HG03159 (cell line): ENCODE measurements around the gene PALLD.
"Not testable (repeated sequence)": the region's sequence is repeated elsewhere in the genome, so short reads cannot be mapped to it uniquely, and the experiment has no call there.

Experiments used
- ATAC-seq: cut with Tn5 transposase; IDR thresholded peaks from one replicate; pipeline ENCODE4 v1.9.1; 2021; ENCODE audit warnings: mild to moderate bottlenecking, moderate library complexity; ENCODE audit not compliant: unreplicated experiment

The PALLD gene

DNA sequence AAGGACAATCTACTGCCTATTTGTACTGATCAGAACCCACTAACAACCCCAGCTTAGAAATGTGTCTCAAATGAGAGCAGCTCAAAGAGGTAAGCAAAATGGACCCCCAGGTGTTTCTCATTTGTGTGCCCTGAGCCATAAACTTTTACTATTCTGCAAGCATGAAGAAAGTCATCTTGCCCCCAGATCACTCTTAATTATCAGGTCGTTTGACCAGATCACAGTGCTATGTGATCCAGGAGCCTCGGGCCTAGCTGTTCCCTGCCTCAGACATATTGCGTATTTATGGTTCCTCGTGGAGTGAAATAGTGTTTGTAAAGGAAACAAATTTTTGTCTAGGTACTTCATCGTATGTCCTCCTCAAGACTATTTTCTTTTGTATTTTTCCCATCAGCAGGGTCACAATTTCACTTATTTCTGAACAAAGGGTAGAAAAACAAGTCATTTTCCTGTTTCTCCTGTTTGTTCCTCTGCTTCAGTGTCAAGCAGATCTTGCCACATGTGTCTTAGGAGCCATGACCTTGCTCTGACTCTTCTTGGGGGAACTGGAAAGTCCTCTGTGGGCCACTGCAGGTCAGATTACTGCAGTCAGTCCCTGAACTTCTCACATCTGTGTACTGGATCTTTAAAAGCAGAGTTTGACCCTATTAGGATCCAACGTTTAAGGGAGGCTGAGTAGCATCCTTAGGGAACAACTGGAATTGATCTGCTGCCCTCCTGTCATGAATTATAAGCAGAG, 194.9 kb downstream of the PALLD start:
- ATAC-seq = no peak

DNA sequence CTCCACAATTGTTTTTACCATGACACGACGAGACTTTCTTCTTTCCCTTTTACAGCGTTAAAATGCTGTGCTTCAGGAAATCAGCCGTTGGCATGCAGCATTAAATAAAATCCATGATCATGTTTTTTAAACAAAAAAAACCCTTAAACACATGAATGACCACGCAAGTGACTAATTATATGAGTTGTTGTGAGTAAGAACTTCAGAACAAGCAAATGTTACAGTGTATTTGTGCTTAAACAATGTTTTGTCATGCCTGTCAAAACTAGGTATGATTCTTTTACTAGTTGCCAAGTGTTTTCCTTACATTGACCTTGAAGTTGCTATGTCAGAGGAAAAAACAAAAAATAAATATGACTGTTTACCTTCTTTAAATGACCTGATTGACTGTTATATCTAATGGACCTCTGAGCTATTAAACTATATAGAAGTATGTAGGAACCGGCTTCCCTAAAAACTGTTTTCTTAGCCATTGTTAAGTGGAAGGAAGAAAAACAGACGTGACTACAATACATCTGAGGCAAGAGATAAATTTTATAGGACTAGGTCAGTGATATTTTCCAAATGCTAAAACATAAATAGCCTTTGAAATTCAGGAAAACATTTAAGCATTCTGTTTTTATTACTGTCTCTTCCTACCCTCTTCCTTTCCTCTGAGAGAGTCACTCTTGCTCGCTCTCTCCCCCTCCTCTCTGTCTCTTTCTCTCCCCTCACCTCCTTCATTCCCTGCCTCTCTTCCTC, 197.1 kb downstream of the PALLD start:
- ATAC-seq = no peak

DNA sequence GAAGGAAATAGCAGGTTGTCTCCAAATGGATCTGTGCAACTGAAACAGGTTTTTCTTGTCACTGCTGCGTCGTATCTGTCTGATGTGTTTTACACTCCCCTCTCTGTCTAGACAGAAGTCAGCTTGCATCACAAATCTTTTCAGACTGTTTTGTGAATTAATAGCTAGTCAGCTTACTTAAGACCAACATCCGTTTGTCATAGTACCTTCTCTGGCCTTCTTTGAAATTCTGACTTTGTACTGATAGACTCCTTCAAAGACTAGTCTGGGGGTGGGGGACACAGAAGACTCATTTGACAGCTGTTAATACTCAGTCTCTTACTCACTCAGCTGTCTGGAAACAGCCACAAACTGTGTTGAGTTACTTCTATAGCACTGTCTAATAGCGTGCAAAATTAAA, 197.8 kb downstream of the PALLD start:
- ATAC-seq = no peak

DNA sequence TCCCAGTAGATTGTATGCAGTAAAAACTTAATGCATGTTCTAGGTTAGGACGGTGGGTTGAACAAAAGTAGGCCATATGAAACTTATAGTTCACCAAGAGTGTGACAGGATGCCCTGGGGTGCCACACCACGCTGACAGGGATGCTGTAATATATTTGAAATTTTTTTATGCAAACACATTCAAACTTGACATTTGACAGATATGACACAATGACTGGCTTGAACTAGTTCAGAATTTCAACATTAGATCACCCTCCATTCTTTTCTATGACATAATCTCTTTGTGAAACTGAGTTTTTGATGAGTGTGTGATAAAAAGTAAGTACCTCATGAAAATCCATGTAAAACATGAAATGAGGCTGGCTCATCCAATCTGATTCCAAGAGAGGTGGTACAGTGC, 198.4 kb downstream of the PALLD start:
- ATAC-seq = no peak

DNA sequence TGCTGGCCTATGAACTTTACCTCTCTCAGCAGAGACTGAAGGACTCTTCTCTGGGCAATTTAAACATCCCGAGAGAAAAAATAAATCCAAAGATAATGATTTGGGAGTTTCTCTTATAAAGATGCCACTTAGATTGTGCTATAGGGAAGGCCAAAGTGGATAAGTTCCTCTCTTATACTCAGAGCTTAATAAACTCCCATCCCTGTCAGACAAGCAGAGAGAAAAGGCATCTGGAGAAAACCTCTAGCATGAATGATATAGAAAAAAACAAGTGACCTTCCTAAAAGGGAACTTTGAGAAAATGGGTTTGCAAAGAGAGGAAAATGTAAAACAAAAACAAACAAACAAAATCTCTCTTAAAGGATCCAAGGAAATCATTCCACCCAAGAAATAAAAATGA, 199.4 kb downstream of the PALLD start:
- ATAC-seq = no peak

DNA sequence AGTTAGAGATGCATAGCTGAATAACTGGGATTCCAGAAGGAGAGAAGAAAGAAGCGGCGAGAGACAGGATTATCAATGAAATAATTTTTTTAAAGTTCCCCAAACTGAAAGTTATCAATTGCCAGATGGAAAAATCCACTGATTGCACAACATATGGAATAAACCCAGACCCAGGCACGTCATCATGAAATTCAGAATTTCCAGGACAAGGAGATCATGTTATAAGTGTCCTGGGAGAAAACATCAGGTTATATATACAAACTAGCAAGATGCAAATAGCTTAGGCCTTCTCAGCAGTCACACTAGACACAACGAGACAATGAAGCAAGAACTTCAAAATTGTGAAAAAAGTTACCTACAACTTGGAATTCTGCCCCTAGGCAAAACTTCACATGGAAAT, 200.0 kb downstream of the PALLD start:
- no peak for ATAC-seq

DNA sequence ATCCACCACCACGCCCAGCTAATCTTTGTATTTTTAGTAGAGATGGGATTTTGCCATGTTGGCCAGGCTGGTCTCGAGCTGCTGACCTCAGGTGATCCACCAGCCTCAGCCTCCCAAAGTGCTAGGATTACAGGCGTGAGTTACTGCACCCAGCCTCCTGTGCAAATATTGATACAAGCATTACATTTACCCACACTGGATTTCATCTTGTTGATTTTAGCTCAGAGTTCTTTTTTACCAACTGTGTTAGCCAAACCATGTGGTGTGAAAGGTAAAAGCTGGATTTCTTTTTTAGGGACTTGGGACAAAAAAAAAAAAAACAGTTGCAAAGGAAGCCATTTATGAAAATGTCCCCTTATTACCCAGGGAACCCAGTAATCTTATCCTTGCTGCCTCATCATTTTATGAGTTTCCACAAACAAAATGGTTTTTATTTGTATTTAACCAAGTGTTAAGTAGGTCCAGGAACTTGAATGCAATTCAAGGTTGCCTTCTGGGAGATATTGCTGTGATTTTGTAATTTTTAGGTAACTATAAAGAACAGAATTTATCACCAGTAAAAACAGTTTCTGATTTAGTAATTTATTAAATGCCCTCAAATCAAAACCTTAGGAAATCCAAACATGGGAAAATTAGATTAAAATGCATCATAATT, 202.5 kb downstream of the PALLD start:
- ATAC-seq = no peak

DNA sequence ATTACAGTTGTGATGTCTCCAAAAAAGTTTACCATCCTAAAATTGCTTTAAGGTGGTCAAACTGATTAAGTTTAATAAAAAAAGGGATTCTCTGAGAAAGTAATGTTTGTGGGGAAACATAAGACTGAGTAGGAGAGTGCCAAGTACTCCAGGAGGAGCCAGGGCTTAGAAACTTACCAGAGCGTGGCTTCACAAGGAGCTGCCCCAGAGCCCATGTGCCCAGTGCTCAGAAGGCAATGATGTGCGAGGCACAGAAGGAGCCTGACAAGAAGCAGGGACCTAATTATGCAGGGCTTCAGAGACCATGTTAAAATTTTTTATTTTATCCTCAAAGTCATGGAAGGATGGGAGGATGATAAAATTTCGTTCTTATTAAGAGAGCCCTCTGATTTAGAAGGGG, 204.2 kb downstream of the PALLD start:
- ATAC-seq = no peak

DNA sequence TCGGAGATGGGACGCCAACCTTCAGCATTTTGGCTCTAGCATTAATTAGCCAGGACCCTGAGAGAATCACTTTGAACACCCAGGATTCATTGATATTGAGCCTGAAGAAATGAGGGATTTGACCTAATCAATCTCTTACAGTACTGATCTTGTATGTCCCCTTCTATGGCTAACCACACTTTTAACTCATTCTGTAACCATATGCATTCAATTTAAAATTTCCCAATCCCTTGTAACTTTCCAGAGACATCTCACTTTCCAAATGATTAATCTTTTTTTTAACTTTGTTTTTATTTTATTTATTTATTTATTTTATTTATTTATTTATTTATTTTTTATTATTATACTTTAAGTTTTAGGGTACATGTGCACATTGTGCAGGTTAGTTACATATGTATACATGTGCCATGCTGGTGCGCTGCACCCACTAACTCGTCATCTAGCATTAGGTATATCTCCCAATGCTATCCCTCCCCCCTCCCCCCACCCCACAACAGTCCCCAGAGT, 205.8 kb downstream of the PALLD start:
- ATAC-seq = not testable (repeated sequence)

DNA sequence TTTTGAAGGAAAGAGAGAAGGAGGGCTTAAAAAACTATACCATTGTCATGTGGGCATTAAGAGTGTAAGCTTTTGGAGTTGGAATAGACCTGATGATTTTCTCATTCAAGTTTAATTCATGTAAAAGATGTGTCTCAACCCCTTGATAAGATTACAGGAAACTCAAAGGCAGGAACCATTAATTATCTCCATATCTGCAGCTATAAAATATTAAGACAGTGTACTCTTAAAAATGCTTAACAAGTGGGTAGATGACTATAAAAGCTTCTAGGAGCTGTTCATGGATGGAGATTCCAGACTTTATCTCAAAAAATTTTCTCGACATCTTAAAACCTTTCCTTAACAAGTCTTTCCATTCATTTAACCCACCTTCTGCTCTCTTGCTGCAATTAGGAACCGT, 208.3 kb downstream of the PALLD start:
- ATAC-seq = no peak

DNA sequence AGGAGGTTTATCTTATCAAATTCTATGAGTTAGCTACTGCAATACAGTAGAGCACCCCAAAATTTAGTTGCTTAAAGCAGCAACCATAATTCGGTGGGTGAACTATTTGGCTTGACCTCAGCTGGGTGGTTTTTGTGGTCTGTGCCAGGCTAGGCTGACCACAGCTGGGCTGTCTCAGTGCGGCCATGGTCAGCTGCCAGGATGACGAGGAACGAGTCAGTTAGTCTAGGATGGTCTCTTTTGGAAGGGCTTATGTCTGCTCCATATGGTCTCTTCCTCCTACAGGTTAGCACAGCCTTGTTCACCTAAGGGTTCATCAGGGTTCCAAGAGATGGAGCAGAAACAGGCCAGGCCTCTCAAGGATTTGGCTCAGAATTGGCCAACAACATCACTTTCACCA, 210.4 kb downstream of the PALLD start:
- no peak for ATAC-seq

DNA sequence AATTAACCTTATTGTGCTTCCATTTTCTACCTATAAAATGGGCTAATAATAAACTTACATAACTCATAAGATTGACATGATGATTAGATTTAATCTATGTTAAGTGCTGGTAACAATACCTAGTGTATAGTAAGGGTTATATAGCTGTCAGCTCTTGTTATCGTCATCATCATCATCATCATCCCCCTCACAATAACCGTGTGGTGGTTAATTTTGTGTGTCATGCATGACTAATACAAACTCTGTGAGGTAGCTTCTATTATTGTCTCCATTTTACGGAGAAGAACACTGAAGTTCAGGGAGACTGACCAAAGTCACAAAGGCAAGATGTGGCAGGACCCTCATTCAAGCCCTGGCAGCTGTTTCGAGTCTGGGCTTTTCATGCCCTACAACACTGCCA, 211.3 kb downstream of the PALLD start:
- no peak for ATAC-seq

DNA sequence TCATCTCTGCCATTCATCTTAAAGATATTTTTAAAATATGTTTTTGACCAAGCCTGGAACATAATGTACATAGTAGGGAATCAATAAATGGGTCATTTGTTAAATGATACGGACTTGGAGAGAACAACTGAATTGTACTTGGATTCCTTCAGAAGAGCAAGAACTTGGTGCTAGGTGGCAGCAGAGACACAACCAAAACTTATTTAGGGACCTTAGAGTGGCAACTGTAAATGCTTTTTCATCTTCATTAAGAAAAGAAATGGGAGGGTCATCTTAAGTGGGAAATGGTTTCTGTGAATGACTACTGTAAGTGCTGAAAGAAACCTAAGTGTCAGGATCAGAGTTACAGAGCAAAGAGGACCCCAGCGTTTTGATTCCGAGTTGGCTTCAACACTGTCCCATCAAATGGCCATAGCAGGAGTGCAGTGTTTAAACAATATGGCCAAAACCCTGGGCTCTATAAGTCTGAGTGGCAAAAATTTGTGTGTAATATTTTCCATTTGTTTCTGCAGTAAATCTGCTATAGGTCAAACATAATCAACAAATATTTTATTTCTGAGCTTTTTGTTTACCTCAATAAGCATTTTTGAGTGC, 213.6 kb downstream of the PALLD start:
- ATAC-seq = no peak

DNA sequence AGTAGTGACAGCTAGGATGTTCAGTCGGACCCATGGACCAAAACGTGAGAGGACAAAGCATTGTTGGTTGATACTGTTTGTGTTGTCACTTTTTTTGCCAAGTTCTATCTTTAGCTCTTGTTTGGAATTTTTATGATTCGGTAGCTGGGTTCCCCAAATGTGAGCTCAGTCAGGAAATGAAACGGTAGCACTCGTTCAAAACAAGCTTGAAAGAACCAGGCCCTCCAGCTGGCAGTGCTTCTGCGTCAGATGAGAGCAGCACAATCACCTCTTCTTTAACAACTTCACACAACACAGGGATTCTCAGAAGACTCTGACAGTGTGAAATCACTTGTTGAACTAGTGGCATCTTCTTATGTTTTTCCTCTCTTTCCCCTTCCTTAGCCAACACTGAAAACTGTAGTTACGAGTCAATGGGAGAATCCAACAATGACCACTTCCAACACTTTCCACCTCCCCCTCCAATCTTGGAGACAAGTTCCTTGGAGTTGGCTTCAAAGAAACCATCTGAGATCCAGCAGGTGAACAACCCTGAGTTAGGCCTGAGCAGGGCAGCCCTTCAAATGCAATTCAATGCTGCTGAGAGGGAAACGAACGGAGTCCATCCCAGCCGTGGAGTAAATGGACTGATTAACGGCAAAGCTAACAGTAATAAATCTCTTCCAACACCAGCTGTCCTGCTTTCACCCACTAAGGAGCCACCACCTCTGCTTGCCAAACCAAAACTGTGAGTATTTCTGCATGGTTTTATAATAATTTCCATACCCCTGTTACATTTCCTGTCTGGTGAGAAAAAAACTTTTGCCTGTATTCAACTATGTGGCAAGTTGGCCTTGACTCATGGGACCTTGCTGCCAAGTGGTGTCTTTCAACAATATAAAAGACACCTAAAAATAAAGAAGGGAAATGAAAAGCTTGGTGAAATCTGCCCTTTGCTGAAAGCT, 214.6 kb downstream of the PALLD start:
- no peak for ATAC-seq

DNA sequence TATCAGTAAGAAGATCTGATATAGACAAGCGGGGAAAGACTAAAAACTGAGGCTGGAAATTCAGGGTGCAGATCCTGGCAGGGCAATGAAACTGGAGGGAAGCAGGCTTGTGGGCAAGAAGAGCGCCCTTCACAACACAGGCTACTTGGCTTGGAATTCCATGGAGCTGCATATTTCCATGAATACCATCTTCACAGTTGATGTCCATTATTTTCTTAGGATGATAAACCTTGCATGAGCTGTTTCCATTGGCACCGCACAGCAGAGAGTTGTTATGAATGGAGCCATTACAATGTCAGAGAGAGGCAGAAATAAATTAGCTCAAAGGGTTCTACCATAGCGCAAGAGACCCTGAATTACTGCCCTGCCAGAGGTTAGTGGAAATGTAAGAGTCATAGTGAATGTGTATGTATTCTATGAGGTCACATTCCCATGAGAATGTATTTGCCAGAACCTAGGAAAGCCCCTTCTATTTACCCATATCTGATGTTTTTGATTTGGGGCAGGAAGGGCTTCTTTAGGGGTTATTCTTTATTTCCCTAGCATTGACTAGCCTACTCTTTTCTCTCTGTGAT, 215.6 kb downstream of the PALLD start:
- ATAC-seq = no peak

DNA sequence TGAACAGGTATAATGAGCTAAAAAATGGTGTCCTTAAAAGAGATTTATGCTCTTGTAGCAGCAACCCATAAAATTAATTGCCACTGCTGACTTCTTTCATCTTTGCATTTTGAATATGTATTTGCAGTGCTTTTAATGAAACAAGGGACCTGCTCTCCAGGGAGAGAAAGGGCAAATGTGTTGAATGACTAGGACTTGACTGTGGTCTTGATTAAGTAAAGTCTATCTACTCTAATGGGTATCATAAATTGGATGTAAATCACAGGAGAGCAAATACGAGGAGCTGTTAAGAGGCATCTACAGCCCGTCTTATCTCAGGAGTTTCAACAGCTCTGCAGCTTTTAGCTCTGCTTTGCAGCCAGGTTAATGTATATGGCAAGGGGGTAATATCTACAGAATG, 216.4 kb downstream of the PALLD start:
- no peak for ATAC-seq

DNA sequence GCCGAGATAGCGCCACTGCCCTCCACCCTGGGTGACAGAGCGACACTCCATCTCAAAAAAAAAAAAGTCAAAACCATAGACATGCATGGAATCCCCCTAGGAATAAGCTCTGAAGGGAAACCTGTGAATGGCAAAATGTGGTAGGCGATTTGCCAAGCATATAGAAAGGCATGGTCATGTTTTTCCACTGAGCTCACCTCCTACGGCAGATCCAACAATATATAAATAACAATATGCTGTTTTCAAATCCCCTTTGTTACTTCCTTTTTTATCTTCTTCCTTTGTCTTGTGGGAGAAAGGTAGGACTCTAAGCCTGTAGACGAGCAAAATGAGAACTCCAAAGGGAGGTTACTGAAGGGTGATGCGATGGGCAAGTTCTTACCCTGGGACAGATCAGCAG, 219.0 kb downstream of the PALLD start:
- no peak for ATAC-seq

DNA sequence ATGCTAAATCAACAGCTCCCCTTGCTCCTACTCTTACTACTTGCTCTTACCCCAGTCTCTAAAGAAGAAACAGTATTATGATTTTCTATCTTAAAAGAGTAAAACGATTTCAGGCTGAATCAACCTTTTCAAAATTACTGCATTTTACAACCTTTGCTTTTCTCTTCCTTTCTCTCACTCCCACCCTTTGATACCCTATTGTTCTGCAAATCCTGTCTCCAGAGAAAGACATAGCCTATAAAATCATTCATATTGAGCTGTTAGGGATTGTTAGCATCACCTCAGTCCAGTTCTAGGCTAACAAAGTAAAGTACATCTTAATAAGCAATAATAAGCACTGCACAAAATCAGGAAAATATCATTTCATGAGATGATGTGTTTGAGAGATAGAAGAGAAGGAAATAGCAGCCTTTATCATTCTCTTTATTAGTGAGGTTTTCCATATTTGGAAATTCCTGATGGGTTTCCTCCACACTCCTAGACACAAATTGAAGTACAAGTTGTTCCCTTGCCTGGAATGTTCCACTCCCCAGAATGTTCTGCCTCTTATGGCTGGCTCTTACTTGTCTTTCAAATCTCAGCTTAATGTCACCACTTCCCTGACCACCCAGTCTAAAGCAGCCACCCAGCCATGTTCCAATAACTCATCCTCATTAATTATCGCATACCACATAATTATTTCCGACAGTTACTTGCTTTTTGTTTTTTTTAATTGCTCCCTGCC, 219.7 kb downstream of the PALLD start:
- ATAC-seq = no peak

DNA sequence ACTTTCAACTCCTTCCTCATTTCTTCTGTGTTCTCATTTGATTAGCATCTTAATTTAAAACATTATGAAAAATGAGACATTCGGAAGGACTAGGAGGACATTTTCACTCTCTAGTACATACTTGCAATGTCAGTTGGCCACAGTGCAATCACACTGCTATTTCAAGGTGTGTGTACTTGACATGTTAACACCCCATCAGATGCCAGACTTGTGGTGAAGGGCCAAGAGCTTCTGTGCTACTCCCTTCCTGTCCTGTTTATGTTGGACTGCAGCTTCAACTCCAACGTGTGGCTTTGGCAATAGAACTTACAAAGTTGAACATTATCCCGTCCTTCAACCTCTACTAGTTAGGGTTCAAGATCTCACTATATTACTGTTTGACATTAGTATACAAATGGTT, 221.0 kb downstream of the PALLD start:
- ATAC-seq = no peak
